Keratinocyte (primary cell): ENCODE results near the gene NECAB3.

Source experiments
- CTCF ChIP-seq, 3 experiments: IDR thresholded peaks in 1 of 3; conservative IDR thresholded peaks in 1 of 3; optimal IDR thresholded peaks in 1 of 3; 2 replicates in 2 of 3; 3 replicates in 1 of 3; pipeline versions ENCODE3 to v1.5.1; 2011; ENCODE audit warnings: low read length in 3 of 3, mild to moderate bottlenecking in 3 of 3, moderate library complexity in 2 of 3, control low read depth in 1 of 3, inconsistent platforms in 1 of 3; ENCODE audit not compliant: insufficient read depth in 2 of 3; ENCODE audit errors: extremely low read depth in 1 of 3
- EZH2 ChIP-seq: IDR thresholded peaks from one replicate; pipeline ENCODE4 v1.6.1; 2012; ENCODE audit warnings: inconsistent platforms, mild to moderate bottlenecking, low read length, moderate library complexity

GRCh38 chr20:33685328-33686099, 11.3 kb upstream of the NECAB3 start:
- TF ChIP-seq CTCF (optimal IDR thresholded peaks at IDR 0.05 in 1 of 3, IDR thresholded peaks at IDR 0.05 in 1 of 3, conservative IDR thresholded peaks at IDR 0.05 in 1 of 3; ENCODE audit: extremely low read depth in 1 of 3, insufficient read depth in 2 of 3, low read length in 3 of 3) (no peak), EZH2 (no peak)
